ENCODE results near the gene RABGAP1. TPM values are rescaled to one million over a fixed set of nuclear protein-coding genes. Genes with fewer than 3 reads are reported as not detected.

Gene RABGAP1
- total and polyA plus RNA-seq, 2 experiments from 2014 or later = 8.5 to 33.9 TPM

DNA sequence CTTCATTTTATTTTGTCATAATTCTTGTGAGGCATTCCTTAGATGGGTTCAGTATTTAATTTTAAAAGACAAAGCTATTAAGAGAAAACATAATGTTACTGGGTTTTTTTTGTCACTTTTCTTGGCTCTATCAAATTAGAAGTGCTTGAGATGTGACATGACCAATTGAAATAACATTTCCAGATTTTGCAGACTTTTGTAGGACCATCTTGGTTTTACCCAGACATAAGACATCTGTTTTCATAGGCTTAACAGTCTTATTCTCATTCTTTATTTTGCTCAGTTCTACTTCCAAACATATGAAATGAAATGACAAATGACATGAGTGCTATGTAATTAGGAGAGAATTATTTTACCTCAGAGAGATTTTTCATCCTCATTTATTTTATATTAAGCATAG, 112.2 kb downstream of the RABGAP1 start:
- ATAC-seq (no peak), DNase-seq (ENCODE audit: low spot score) (no peak)
- H3F3A ChIP-seq (replicated peaks; ENCODE audit: low read depth) = no peaks in the 10 kb centered on the region
- H3K27ac Mint-ChIP-seq = no peak overlapping the region
- H3K27me3 Mint-ChIP-seq (ENCODE audit: insufficient read depth, low read depth, poor library complexity) = peaks cover 5% of the 10 kb centered on the region
- no peak for TF ChIP-seq NANOG (IDR thresholded peaks at IDR 0.05; ENCODE audit: borderline replicate concordance)
- TF ChIP-seq, protein P1, sequence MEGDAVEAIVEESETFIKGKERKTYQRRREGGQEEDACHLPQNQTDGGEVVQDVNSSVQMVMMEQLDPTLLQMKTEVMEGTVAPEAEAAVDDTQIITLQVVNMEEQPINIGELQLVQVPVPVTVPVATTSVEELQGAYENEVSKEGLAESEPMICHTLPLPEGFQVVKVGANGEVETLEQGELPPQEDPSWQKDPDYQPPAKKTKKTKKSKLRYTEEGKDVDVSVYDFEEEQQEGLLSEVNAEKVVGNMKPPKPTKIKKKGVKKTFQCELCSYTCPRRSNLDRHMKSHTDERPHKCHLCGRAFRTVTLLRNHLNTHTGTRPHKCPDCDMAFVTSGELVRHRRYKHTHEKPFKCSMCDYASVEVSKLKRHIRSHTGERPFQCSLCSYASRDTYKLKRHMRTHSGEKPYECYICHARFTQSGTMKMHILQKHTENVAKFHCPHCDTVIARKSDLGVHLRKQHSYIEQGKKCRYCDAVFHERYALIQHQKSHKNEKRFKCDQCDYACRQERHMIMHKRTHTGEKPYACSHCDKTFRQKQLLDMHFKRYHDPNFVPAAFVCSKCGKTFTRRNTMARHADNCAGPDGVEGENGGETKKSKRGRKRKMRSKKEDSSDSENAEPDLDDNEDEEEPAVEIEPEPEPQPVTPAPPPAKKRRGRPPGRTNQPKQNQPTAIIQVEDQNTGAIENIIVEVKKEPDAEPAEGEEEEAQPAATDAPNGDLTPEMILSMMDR (conservative IDR thresholded peaks at IDR 0.05; ENCODE audit: low read depth in 2 of 2) = no peak
- TF ChIP-seq, protein P2, sequence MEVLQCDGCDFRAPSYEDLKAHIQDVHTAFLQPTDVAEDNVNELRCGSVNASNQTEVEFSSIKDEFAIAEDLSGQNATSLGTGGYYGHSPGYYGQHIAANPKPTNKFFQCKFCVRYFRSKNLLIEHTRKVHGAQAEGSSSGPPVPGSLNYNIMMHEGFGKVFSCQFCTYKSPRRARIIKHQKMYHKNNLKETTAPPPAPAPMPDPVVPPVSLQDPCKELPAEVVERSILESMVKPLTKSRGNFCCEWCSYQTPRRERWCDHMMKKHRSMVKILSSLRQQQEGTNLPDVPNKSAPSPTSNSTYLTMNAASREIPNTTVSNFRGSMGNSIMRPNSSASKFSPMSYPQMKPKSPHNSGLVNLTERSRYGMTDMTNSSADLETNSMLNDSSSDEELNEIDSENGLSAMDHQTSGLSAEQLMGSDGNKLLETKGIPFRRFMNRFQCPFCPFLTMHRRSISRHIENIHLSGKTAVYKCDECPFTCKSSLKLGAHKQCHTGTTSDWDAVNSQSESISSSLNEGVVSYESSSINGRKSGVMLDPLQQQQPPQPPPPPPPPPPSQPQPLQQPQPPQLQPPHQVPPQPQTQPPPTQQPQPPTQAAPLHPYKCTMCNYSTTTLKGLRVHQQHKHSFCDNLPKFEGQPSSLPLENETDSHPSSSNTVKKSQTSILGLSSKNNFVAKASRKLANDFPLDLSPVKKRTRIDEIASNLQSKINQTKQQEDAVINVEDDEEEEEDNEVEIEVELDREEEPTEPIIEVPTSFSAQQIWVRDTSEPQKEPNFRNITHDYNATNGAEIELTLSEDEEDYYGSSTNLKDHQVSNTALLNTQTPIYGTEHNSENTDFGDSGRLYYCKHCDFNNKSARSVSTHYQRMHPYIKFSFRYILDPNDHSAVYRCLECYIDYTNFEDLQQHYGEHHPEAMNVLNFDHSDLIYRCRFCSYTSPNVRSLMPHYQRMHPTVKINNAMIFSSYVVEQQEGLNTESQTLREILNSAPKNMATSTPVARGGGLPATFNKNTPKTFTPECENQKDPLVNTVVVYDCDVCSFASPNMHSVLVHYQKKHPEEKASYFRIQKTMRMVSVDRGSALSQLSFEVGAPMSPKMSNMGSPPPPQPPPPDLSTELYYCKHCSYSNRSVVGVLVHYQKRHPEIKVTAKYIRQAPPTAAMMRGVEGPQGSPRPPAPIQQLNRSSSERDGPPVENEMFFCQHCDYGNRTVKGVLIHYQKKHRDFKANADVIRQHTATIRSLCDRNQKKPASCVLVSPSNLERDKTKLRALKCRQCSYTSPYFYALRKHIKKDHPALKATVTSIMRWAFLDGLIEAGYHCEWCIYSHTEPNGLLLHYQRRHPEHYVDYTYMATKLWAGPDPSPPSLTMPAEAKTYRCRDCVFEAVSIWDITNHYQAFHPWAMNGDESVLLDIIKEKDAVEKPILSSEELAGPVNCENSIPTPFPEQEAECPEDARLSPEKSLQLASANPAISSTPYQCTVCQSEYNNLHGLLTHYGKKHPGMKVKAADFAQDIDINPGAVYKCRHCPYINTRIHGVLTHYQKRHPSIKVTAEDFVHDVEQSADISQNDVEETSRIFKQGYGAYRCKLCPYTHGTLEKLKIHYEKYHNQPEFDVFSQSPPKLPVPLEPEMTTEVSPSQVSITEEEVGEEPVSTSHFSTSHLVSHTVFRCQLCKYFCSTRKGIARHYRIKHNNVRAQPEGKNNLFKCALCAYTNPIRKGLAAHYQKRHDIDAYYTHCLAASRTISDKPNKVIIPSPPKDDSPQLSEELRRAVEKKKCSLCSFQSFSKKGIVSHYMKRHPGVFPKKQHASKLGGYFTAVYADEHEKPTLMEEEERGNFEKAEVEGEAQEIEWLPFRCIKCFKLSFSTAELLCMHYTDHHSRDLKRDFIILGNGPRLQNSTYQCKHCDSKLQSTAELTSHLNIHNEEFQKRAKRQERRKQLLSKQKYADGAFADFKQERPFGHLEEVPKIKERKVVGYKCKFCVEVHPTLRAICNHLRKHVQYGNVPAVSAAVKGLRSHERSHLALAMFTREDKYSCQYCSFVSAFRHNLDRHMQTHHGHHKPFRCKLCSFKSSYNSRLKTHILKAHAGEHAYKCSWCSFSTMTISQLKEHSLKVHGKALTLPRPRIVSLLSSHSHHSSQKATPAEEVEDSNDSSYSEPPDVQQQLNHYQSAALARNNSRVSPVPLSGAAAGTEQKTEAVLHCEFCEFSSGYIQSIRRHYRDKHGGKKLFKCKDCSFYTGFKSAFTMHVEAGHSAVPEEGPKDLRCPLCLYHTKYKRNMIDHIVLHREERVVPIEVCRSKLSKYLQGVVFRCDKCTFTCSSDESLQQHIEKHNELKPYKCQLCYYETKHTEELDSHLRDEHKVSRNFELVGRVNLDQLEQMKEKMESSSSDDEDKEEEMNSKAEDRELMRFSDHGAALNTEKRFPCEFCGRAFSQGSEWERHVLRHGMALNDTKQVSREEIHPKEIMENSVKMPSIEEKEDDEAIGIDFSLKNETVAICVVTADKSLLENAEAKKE (CRISPR knock-in tag; IDR thresholded peaks at IDR 0.05) = no peak
- TF ChIP-seq POLR2AphosphoS5 (IDR thresholded peaks at IDR 0.05; ENCODE audit: low read depth) = no peak
- TF ChIP-seq, protein P3, sequence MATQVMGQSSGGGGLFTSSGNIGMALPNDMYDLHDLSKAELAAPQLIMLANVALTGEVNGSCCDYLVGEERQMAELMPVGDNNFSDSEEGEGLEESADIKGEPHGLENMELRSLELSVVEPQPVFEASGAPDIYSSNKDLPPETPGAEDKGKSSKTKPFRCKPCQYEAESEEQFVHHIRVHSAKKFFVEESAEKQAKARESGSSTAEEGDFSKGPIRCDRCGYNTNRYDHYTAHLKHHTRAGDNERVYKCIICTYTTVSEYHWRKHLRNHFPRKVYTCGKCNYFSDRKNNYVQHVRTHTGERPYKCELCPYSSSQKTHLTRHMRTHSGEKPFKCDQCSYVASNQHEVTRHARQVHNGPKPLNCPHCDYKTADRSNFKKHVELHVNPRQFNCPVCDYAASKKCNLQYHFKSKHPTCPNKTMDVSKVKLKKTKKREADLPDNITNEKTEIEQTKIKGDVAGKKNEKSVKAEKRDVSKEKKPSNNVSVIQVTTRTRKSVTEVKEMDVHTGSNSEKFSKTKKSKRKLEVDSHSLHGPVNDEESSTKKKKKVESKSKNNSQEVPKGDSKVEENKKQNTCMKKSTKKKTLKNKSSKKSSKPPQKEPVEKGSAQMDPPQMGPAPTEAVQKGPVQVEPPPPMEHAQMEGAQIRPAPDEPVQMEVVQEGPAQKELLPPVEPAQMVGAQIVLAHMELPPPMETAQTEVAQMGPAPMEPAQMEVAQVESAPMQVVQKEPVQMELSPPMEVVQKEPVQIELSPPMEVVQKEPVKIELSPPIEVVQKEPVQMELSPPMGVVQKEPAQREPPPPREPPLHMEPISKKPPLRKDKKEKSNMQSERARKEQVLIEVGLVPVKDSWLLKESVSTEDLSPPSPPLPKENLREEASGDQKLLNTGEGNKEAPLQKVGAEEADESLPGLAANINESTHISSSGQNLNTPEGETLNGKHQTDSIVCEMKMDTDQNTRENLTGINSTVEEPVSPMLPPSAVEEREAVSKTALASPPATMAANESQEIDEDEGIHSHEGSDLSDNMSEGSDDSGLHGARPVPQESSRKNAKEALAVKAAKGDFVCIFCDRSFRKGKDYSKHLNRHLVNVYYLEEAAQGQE (IDR thresholded peaks at IDR 0.05; ENCODE audit: unreplicated experiment) = no peak
- no peak for TF ChIP-seq EZH2 (IDR thresholded peaks at IDR 0.05; ENCODE audit: low read depth, unreplicated experiment)
- TF ChIP-seq JUNB (IDR thresholded peaks at IDR 0.05; ENCODE audit: unreplicated experiment) = no peak
- TF ChIP-seq, protein P4, sequence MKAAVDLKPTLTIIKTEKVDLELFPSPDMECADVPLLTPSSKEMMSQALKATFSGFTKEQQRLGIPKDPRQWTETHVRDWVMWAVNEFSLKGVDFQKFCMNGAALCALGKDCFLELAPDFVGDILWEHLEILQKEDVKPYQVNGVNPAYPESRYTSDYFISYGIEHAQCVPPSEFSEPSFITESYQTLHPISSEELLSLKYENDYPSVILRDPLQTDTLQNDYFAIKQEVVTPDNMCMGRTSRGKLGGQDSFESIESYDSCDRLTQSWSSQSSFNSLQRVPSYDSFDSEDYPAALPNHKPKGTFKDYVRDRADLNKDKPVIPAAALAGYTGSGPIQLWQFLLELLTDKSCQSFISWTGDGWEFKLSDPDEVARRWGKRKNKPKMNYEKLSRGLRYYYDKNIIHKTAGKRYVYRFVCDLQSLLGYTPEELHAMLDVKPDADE (IDR thresholded peaks at IDR 0.05) = no peak
- no peak for TF ChIP-seq STAT1 (IDR thresholded peaks at IDR 0.05; ENCODE audit: unreplicated experiment)
- TF ChIP-seq EZH2phosphoT487 (IDR thresholded peaks at IDR 0.05; ENCODE audit: unreplicated experiment) = no peak
- TF ChIP-seq ZNF114 (CRISPR knock-in tag; IDR thresholded peaks at IDR 0.05) = no peak
- TF ChIP-seq CREB1 (CRISPR knock-in tag; IDR thresholded peaks at IDR 0.05; ENCODE audit: low read depth) = no peak
- TF ChIP-seq ZNF331 (CRISPR knock-in tag; IDR thresholded peaks at IDR 0.05; ENCODE audit: low read depth) = no peak
- H3K27me3 ChIP-seq (ENCODE audit: insufficient read depth) = no peaks in the 10 kb centered on the region
- peaks cover 7% of the 10 kb centered on the region; the same call in 2 of the 3 replicates for H3K4me1 Mint-ChIP-seq
- no peak overlapping the region for H3K4me3 ChIP-seq
- H3K4me3 Mint-ChIP-seq = no peak overlapping the region
- no peaks in the 10 kb centered on the region for H4K20me1 ChIP-seq (replicated peaks; ENCODE audit: insufficient read depth)
- H3K79me2 ChIP-seq (replicated peaks; ENCODE audit: insufficient read depth) = no peaks in the 10 kb centered on the region; the same call in 1 of the 2 replicates
- no peaks in the 10 kb centered on the region; the same call in 1 of the 2 replicates for H3K36me3 ChIP-seq (ENCODE audit: insufficient read depth)
- no peak overlapping the region for H2AFZ ChIP-seq
- no peak overlapping the region for H3K27ac ChIP-seq (ENCODE audit: low read depth)
- 0 out of 2 replicates have a peak, but pooled peaks cover 3% of the 10 kb centered on the region for H3K9me2 ChIP-seq (ENCODE audit: insufficient read depth)
- no peaks in the 10 kb centered on the region; the same call in 2 of the 3 replicates for H3K9me3 Mint-ChIP-seq
- no peak overlapping the region for H3K4me2 ChIP-seq
- peaks cover 9% of the 10 kb centered on the region; the same call in 1 of the 2 replicates for H3K4me1 ChIP-seq (ENCODE audit: insufficient read depth)
- H3K36me3 Mint-ChIP-seq (ENCODE audit: low read depth) = peaks cover 30% of the 10 kb centered on the region; the same call in 2 of the 3 replicates

Measured in GM23338 (cell line).